HL-60 (cell line): Measurements from ENCODE around the gene KDR.

ENCODE experiments used
- DNase-seq, 2 experiments: peaks; one replicate each; pipeline ENCODE4 v3.0.0-alpha.2; 2010 to 2020; ENCODE audit warnings: low read depth in 1 of 2, low spot score in 1 of 2
- H3K27ac ChIP-seq: fragments of 250-450 bp; sonication (Bioruptor Pico); replicated peaks from 2 replicates; pipeline ENCODE4 v1.5.1; 2020; ENCODE audit warnings: mild to moderate bottlenecking, moderate library complexity
- H3K27me3 ChIP-seq: fragments of 250-450 bp; sonication (Bioruptor Pico); 2 replicates; pipeline ENCODE4 v1.5.1; 2021; ENCODE audit warnings: mild to moderate bottlenecking, moderate library complexity; ENCODE audit not compliant: insufficient read depth, poor library complexity, severe bottlenecking
- H3K4me3 ChIP-seq: replicated peaks from 2 replicates; pipeline ENCODE4 v1.5.1; 2011; ENCODE audit warnings: mild to moderate bottlenecking, control low read depth, low read length; ENCODE audit not compliant: insufficient read depth
- CTCF ChIP-seq: IDR thresholded peaks from one replicate; pipeline ENCODE4 v1.5.1; 2011; ENCODE audit warnings: low read length, control low read depth, inconsistent platforms; ENCODE audit not compliant: insufficient read depth
- GABPA ChIP-seq: IDR thresholded peaks from 2 replicates; pipeline ENCODE4 v1.6.1; 2012; ENCODE audit warnings: low read depth
- POLR2AphosphoS5 ChIP-seq: IDR thresholded peaks from 2 replicates; pipeline ENCODE4 v1.6.1; 2012; ENCODE audit warnings: low read depth
- REST ChIP-seq: IDR thresholded peaks from 2 replicates; pipeline ENCODE4 v1.6.1; 2012; ENCODE audit warnings: low read depth; ENCODE audit not compliant: insufficient replicate concordance
- SPI1 ChIP-seq: IDR thresholded peaks from 2 replicates; pipeline ENCODE4 v1.6.1; 2012; ENCODE audit warnings: low read depth, mild to moderate bottlenecking, borderline replicate concordance

The KDR gene

GRCh38 chr4:55030589-55030988, 94.8 kb downstream of the KDR start:
- H3K27ac ChIP-seq, result no peak overlapping the region
- H3K4me3 ChIP-seq, result no peak overlapping the region
- peaks cover 2% of the 10 kb centered on the region for H3K27me3 ChIP-seq
- no peak for TF ChIP-seq GABPA
- no peak for TF ChIP-seq CTCF
- no peak for TF ChIP-seq SPI1
- TF ChIP-seq REST, result no peak
- no peak for DNase-seq

GRCh38 chr4:55029821-55030503, 95.4 kb downstream of the KDR start:
- H3K4me3 ChIP-seq, result no peak overlapping the region
- no peak overlapping the region for H3K27ac ChIP-seq
- H3K27me3 ChIP-seq, result peaks cover 2% of the 10 kb centered on the region
- no peak for DNase-seq
- no peak for TF ChIP-seq GABPA
- TF ChIP-seq POLR2AphosphoS5, result no peak
- TF ChIP-seq REST, result no peak
- no peak for TF ChIP-seq CTCF
- TF ChIP-seq SPI1, result no peak

DNA sequence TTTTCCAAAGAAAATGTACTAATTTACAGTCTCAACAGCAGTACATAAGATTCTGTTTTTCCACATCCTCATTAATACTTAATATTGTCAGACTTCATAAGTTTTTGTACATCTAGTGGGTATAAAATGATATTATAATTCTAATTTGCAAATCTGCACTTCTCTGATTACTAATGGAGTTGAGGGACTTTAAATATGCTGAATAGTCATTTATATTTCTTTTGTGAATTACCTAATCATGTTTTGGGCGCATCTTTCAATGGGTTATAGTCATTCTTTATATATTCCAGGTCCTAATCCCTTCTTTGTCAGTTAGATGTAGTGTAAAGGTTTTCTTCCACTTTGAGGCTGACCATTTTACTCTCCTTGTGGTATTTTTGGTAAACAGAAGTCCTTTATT, 96.1 kb downstream of the KDR start:
- Histone ChIP-seq H3K4me3 (no peak overlapping the region), H3K27ac (no peak overlapping the region), H3K27me3 (peaks cover under 1% of the 10 kb centered on the region)
- DNase-seq, result no peak
- TF ChIP-seq GABPA (no peak), CTCF (no peak), SPI1 (no peak), REST (no peak), POLR2AphosphoS5 (no peak)
